NCI-H1105 treated with DMSO at 0.1 percent for 48 hours (cell line): Measurements from ENCODE around the gene EHHADH.
"Not testable (repeated sequence)": the region's sequence is repeated elsewhere in the genome, so short reads cannot be mapped to it uniquely, and the experiment has no call there.

Source experiments
- DNase-seq: peaks from one replicate; lab custom pipeline; 2025; lab: John Stamatoyannopoulos, UW

The EHHADH gene

GRCh38 chr3:185253645-185254410 lies at the start of gene EHHADH:
Gene EHHADH, minus strand, starts transcription at chr3:185254049. Its CDS starts 27 bp downstream, at chr3:185254022.
- peak; percentile 92 for DNase-seq

- not testable (repeated sequence) for DNase-seq
Observed at GRCh38 chr3:185299918-185300426, 46.1 kb upstream of the EHHADH start.

GRCh38 chr3:185297867-185298266 lies 44.0 kb upstream of the EHHADH start:
- DNase-seq, result no peak

- no peak for DNase-seq
Observed at GRCh38 chr3:185292238-185292637, 38.4 kb upstream of the EHHADH start.

- DNase-seq, result no peak
Observed at GRCh38 chr3:185290266-185290665, 36.4 kb upstream of the EHHADH start.

GRCh38 chr3:185283374-185283935 lies 29.6 kb upstream of the EHHADH start:
- DNase-seq, result no peak

DNA sequence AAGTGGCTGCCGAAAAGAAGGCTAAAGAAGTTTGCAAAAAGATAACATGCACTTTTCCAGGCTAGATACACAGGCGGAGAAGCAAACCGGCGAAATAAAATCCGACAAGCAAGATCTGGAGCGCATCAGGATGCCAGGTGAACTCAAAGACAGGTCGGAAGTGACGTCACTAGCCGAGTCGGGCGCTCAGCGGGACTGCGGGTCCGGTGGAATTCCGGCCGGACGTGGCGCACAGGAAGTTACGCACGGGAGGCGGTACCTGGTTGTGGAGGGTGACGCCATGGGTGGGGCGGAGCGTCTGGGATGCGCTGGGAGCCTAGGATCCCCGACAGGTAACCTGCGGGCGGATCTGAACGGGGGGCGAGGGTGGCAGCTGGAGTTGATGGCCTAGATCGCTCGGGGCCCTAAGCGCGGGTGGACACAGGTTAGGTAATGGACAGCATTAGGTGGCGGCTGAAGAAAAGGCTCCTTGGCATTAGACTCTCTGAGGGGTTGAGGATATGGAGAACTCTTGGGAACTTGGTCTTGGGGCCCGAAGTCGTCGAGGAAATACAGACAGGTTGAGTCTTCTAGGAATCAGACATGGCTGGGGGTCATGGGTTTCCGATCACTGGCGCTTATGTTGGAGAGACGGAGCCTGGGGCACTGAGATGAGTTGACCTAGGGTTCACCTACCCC lies 29.0 kb upstream of the EHHADH start:
- DNase-seq, result peak; percentile 98

DNA sequence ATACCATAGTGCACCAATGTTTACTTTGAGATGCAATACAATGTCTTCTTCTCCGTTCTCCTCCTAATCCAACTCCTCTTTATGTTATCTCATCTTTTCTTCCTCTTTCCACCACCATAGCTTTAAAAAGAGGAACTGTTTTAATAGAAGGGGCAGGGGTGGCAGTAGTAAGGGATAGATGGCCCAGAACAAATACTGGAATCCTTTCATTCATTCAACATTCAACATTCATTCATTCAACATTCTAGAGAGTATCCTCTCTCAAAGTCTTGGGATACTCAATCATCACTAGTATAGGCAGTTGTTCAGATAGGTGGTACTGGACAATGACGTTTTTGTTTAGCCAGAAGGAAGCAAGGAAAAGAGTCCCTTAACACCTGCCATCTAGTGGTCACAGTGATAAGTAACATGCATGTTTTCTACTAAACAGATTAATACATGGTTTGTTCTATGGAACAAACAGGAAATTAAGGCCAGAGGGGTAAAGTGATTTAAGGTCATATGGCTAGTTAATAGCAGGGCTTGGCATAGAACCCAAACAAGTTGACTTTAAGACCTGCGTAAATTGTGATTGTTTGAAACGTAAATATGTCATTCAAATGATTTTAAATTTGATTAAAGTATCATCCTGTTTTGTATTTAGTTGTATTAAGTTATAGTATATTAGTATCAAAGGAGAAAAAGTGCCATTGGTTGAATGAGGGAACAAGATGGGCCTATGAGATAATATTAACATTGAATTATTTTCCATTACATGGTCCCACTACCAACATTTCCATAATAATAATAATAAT lies 26.9 kb upstream of the EHHADH start:
- peak; percentile 78 for DNase-seq

GRCh38 chr3:185279587-185280138 lies 25.8 kb upstream of the EHHADH start:
- no peak for DNase-seq

DNA sequence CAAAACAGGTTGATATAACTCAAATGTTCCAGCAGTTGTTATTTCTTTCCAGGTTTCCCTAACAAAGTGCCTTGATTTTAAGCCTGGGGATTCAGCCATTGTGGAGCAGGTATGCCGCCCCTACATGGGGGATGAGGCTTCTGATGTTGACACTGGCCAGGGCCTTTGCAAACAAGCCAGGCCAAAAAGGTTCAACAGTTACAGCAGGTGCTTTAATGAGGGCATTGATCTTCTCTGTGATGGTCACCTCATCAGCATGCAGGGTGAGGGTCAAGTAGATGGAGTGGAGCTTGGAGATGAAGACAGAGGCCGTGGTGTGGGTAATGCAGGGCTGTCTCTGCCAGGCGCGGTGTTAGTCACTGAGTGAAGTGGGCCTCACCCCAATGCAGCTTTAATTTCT lies 22.6 kb upstream of the EHHADH start:
- no peak for DNase-seq

GRCh38 chr3:185272033-185272432 lies 18.2 kb upstream of the EHHADH start:
- DNase-seq, result no peak

DNA sequence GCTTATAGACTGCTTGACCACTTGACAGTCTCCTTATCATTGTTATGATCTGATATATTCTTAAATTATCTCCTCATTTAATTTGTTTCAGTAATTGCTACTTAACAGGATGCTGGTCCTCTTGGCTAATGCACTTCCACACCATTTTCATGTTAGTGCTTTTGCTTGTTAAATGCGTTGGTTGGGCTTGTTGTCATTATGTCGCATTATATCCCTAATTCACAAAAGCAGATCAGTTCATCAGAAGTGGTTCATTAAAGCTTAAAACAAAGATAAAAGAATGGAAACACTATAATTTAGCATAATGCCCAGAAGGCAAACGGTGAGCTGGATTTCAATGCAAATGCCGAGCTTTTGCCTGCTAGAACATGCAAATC lies 17.1 kb upstream of the EHHADH start:
- DNase-seq, result peak; percentile 100

DNA sequence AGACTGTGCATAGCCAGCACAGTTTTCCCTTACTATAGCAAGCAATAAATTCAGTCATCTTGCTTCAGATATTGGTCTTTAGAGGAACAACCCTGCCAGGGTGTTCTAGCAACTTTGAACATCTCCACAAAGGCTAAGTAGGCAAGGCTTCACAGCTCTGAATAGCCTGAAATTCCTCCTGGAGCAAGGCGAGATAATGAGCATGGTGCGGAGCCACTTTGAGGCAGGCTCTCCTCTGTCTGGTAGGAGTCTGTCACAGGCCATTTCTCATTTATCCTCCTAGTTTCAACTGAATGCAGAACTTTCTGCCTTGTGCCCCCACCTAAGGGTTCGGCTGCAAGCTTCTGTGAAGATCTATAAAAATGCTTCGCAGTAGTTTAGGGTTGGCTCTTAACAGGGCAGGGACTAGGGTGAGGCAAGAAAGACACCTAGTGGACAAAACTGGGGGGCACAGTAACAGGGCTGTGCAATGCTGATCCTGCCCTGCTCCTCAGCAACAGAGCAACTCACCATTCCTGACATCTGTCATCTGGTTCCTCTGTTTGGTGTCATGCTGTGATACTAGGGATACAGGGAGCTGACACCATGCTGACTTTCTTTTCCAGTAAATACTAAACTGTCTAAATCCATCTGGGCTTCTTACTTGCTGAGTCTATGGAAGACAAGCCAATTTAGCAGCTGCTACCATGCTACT lies 16.6 kb upstream of the EHHADH start:
- DNase-seq, result peak; percentile 46

- DNase-seq, result no peak
Observed at GRCh38 chr3:185268194-185268962, 14.5 kb upstream of the EHHADH start.

GRCh38 chr3:185267193-185267592 lies 13.3 kb upstream of the EHHADH start:
- no peak for DNase-seq

GRCh38 chr3:185264849-185265553 lies 11.2 kb upstream of the EHHADH start:
- DNase-seq, result no peak

DNA sequence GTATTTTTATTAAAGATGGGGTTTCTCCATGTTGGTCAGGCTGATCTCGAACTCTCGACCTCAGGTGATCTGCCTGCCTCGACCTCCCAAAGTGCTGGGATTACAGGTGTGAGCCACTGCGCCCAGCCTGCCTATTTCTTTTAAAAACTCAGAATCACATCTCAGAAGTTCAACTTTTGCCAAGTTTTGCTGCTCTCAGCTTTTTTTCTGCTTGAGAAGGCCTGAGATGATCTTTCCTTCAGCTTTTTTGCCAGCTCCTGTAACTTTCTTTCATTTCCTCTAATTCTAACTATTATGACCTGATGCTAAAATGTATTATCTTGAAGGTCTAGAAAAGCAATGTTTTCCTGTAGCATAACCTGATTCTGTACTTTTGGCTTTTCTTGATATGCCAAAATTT lies 9.6 kb upstream of the EHHADH start:
- no peak for DNase-seq

DNA sequence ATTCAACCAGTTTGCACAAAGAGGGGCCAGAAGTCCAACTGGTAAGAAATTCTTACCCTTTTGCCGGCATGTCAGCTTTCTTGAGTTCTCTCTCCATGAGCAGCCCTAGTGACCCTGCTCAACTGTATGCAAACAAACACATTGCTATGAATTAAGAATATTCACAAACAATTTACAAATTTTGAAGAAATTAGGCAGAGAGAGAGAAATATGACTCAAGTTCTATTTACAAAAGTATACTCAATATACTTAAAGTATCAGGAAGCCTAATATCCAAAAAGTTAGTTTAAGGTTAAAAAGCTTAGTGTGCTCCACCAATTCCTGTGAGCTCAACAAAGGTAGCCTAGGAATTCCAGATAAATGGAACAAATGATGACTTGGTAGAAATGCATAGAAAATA lies 3.5 kb upstream of the EHHADH start:
- no peak for DNase-seq

GRCh38 chr3:185254799-185255198 lies 950 bp upstream of the EHHADH start:
- DNase-seq, result no peak

GRCh38 chr3:185253133-185253532 lies 716 bp downstream of the EHHADH start:
- DNase-seq, result not testable (repeated sequence)
